OCI-M2 (cell line): Measurements from ENCODE around the gene ETHE1.

Source experiments
- DNase-seq: peaks from one replicate; lab custom pipeline; 2025; ENCODE audit not compliant: unreplicated experiment; lab: John Stamatoyannopoulos, UW

Gene ETHE1

DNA sequence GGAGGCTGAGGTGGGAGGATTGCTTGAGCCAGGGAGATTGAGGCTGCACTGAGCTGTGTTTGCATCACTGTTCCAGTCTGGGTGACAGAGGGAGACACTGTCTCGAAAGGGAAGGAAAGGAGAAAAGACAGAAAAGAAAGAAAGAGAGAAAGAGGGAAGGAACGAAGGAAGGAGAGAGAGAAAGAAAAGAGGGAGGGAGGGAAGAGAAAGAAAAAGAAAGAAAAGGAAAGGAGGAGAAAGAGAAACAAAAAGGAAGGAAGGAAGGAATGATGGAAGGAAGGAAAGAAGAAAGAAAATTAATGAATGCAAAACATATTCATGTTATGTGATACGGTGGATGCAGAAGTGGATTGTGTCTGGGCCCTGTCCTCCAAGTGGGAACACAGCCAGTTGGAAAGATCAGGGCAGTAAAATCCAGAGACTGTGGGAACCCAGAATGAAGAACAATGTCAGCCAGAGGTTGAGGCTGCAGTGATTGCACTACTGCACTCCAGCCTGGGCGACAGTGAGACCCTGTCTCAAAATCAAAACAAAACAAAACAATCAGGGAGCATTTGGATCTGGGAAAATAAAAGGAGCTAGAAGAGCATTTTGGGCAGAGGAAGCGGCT, 28.7 kb downstream of the ETHE1 start:
- no peak for DNase-seq

DNA sequence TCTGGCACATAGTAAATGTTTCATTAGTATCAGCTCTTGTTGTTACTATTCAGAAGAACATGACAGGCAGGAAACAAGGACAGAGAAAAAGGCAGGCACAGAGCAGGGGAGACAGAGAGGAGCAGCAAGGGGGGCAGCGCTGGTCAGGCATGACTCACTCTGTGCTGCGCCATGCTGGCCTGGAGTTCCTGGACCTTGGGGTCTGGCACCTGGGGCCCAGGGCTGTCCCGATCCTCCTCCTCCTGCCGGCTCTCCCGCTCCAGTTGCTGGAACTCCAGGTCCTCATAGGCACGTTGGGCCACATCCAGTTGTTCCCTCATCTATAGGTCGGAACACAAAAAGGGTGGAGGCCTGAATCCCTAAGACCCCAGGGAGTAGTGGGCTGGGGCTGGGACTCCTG, 30.0 kb downstream of the ETHE1 start:
- DNase-seq: no peak

DNA sequence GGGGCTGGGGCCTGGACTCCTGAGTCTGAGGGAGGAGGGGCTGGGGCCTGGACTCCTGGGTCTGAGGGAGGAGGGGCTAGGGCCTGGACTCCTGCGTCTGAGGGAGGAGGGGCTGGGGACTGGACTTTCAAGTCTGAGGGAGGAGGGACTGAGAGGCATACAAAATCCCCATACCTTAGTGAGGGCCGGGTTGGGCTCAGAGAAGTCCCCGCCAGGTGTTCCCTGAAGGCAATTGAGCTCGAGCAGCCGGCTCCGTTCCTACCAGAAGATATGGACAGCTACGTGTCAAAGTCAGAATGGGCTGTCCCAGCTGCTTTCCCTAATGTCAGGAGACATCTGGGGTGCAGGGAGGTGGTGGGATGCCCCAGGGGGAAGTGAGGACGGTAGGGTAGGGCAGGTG, 31.9 kb downstream of the ETHE1 start:
- no peak for DNase-seq

DNA sequence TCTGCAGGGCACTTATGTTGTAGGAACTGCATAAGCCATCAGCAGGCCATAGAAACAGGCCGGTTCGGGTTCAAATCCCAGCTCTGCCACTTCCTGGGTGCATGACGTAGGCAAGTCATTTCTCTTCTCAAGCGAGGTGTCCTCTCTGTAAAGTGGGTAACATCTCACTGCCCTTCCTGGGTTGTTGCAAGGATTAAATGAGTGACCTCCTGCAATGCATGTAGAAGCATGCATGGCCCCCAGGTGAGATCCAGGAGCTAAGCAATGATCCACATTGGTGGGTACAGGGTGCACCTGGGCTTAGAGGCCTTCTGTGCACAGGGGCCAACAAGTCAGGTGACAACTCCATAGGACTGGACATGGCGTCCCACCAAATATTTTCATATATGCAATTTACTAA, 36.2 kb downstream of the ETHE1 start:
- no peak for DNase-seq

DNA sequence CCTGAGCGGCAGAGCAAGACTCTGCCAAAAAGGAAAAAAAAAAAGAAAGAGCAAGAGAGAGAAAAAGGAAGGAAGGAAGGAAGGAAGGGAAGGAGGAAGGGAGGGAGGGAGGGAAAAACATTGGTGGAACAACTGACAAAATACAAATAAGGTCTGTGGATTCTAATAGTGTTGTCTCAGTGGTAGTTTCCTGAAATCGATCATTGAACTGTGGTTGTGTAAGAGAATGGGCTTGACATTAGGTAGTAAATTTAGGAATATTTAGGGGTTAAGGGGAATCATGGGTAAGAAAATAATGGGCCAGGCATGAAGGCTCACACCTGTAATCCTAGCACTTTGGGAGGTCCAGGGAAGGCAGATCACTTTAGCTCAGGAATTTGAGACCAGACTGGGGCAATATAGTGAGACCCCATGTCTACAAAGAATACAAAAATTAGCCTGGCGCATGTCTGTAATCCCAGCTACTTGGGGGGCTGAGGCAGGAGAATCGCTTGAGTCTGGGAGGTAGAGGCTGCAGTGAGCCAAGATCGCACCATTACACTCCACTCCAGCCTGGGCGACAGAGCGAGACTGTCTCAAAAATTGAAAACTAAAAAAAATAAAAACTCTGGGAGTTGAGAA, 36.9 kb downstream of the ETHE1 start:
- DNase-seq: no peak

DNA sequence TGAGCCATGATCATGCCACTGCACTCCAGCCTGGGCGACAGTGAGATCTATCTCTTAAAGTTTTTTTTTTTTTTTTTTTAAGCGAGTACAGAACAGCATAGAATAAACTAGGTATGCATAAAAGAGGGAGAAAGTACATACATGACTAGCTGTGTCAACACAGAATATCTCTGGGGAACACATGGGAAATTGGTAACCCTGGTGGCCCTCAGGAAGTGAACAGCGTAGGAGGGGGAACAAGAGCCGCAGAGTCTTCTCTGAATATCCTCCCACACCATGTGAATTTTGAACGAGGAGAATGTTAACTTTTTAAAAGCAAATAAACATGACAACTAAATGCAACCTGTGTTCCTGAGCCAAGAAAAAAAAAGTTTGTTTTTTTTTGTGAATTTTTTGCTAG, 37.7 kb downstream of the ETHE1 start:
- DNase-seq: no peak

DNA sequence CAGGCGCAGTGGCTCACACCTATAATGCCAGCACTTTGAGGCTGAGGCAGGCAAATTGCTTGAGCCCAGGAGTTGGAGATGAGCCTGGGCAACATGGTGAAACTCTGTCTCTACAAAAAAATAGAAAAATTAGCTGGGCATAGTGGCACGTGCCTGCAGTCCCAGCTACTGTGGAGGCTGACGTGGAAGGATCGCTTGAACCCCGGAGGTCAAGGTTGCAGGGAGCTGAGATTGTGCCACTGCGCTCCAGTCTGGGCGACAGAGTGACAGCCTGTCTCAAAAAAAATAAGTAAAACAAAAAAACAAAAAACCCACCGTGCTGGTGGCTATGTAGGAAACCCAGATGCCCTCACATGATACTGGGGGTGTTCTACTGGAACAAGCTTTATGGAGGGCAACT, 38.8 kb downstream of the ETHE1 start:
- no peak for DNase-seq

DNA sequence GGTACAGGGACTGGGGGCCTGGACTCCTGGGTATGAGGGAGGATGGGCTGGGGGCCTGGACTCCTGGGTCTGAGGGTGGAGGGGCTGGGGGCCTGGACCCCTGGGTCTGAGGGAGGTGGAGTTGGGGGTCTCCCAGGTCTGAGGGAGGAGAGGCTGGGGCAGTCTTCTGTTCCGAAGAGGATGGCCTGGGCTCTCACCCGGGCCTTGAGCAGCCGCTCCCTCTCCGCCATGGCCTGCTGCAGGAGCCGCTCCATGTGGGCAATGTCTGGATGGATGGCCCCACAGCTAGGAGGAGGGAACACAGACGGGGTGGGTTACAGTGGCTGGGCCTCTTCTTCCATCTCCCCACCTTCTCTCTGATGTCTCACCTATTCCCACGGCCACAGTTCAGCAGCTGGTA, 40.6 kb downstream of the ETHE1 start:
- DNase-seq: no peak

DNA sequence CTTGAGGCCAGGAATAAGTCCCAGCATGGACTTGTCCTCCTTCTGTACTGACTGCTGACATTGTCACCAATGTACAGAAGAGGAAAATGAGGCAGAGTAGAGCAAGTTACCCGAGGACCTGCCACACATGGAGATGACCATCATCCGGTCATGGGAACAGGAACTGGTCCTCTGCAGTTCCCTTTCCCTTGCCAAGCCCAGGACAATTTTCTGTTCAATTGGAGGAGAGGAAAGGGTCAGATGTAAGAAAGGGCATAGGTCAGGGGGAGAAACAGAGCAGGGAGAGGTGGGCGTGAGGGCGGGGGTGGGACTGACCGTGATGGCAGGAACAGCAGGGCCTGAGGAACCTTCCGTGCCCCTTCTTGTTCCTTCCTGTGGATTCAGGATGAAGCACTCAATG, 41.0 kb downstream of the ETHE1 start:
- DNase-seq: no peak

DNA sequence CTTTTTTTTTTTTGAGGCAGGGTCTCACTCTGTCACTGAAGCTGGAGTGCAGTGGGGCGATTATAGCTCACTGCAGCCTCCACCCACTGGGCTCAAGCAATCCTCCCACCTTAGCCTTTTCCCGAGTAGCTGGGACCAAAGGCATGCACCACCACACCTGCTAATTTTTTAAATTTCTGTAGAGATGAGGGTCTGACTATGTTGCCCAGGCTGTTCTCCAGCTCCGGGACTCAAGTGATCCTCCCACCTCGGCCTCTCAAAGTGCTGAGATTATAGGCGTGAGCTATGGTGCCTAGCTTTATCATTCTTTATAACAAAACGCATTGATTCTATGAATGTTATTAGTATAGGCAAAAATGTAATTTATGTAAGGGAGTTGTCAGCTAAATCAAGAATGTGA, 43.7 kb downstream of the ETHE1 start:
- DNase-seq: no peak

DNA sequence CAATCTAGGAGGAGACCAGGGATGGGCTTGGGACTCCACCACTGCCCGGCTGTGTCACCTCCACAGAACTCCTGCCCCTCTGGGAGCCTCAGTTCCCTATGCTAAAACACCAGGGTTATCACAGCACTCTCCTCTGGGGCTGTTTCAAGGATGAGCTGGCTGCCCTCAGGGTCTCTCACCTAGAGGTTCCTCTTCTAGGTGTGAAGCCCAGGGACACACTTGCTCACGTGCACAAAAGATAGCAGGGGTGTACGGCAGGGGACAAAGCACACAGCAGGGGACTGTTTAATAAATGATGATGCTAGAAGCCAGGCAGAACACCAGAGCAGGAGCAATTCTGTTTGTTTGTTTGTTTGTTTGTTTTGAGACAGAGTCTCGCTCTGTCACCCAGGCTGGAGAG, 44.8 kb downstream of the ETHE1 start:
- no peak for DNase-seq

DNA sequence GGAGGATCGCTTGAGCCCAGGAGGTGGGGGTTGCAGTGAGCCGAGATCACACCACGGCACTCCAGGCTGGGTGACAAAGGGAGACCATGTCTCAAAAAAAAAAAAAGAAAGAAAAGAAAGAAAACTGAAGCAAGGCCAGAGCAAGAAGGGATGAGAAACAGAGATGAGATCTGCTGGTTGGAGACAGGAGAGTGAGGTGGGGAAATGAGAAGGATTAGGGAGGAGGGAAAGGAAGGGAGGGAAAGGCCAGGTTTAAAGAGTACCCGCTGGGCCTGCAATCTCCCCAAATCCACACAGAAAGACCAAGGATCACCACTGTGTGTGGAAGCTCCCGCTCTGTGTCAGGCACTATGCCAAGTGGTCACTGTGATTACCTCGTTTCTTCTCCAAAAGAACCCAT, 45.3 kb downstream of the ETHE1 start:
- DNase-seq: no peak

DNA sequence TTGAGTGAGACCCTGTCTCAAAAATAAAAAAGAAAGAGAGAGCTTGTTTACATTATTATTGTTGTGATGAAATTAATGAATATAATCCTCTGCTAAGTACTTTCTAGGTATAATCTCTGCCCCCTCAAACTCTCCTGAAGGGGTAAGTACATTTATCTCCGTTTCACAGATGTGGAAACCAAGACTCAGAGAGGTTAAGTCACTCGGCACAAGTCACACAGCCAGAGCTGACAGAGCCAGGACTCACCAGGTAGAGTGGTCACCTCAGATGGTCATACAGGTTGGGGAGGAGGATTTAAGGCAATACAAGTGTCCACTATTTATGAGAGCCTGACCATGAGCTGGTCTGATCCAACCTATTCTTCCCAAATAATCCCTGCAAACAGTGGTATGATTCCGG, 46.4 kb downstream of the ETHE1 start:
- DNase-seq: no peak

DNA sequence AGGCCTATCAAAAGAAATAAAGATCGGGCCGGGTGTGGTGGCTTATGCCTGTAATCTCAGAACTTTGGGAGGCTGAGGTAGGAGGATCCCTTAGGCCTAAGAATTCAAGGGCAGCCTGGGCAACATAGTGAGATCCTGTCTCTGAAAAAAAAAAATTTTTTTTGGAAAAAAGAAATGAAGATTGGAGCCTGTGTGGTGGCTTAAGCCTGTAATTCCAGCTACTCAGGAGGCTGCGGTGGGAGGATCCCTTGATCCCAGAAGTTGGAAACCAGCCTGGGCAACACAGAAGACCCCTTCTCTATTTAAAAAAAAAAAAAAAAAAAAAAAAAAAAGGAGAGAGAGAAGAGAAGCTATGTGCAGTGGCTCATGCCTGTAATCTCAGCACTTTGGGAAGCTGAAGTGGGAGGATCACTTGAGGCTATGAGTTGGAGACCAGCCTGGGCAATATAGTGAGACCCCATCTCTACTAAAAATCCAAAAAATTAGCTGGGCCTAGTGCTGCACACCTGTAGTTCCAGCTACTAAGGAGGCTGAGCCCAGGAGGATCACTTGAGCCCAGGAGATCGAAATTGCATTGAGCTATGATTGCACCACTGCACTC, 46.9 kb downstream of the ETHE1 start:
- no peak for DNase-seq

DNA sequence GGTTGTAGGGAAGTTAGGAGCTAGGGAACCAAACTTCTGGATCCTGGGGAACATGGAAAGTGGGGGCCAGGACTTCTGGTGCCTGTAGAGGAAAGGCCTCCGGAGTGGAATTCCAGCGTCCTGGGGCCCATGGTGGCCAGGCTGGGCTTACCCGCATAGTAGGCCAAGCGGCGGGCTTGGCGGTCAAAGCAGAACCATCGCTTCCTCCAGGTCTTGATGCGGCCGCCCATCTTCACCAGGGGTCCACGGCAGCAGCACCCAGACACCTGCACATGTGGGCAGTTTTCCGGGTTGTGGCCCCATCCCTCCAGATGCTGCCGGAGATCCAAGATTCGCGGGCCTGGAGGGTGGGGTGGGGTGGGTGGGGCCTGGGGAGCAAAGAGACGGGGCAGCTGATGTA, 47.8 kb downstream of the ETHE1 start:
- no peak for DNase-seq

DNA sequence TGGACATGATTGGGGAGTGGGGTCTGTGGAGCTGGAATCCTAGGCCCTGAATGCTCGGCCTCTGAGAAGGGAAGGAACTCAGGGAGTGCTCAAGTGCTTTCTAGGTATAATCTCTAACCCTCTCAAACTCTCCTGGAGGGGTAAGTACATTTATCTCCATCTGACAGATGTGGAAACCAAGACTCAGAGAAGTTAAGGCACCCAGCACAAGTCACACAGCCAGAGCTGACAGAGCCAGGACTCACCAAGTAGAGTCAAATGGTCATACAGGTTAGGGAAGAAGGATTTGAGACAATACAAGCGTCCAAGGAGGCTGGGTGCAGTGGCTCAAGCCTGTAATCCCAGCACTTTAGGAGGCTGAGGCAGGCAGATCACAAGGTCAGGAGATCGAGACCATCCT, 48.7 kb downstream of the ETHE1 start:
- no peak for DNase-seq

DNA sequence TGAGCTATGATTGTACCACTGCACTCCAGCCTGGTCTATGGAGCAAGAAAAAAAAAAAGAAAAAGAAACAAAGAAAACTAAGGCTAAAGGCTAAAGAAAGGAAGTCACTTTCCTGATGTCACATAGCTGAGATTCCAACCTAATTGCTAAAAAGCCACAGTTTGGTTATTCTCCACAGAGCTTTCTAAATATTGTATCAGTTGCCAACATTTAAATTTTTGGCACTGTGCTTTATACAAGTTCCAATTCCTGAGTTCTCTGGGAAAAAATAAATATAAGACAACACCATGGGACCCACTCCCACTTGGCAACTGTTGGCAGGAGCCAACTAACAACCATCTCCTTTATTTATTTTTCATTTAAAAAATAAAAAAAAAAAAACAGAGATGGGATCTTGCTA, 50.4 kb downstream of the ETHE1 start:
- DNase-seq: no peak

DNA sequence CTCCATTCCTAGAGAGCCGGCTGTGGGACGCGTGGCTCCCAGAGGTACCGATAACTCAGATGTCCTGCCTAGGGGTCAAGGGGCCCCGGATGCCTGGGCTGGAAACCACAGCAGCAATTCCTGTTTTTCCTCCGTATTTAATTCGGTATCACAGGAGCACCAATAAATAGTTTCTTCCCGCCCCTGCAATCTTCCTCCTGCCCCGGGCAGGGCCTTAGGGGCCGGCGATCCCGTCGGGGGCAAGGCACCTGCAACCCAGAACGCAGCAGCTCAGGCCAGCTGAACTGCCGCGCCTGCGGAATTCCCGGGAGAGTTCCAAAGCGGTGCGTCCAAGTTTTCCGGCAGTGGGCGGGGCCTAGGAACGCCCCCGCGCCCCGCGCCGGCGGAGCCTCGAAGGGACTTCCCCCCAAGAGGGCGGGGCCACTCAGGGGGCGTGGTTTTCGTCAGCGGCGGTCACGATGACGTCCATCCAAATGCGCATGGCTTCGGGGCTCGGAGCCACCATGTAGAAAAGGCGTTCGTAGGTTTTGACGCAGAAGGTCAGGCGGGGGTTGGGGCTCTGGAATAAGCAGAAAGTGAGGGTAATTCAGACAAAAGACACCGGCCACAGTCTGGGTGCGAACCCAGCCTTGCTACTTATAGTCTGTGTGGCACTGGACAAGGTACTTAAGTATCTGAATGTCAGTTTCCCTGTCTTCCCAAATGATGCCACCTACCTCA, 51.9 kb downstream of the ETHE1 start:
- no peak for DNase-seq

DNA sequence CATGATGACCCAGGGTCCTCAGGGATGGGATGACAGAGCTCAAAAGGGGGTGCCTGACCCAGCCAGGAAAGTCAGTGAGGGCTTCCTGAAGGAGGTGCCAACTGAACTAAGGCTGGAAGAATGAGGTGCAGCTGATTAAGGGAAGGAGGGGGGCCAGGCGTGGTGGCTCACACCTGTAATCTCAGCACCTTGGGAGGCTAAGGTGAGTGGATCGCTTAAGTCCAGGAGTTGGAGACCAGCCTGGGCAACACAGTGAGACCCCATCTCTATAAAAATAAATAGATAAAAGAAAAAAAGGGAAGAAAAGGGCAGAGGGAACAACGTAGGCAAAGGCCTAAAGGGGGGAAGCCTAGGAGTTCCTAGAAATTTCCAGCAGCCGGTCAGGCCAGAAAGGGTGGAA, 52.5 kb downstream of the ETHE1 start:
- DNase-seq: no peak

DNA sequence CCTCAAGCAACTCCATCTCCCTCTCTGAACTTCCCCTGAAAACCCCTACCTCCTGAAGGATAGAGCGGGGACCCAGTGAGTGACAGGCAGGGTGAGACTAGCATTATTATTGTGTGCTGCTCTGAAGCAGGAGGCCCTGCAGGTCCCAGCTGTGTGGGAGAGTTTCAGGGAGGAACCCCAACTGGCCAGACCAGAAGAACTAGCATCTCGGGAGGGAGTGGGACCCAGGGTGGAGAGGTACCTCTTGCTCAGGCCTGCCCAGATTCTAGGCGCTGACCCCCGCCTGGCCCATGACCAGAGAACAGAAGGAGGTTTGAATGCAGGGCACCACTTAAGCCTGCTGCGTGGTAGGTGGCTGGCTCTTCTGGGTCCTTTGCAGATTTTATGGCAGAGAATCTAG, 55.9 kb downstream of the ETHE1 start:
- DNase-seq: no peak

DNA sequence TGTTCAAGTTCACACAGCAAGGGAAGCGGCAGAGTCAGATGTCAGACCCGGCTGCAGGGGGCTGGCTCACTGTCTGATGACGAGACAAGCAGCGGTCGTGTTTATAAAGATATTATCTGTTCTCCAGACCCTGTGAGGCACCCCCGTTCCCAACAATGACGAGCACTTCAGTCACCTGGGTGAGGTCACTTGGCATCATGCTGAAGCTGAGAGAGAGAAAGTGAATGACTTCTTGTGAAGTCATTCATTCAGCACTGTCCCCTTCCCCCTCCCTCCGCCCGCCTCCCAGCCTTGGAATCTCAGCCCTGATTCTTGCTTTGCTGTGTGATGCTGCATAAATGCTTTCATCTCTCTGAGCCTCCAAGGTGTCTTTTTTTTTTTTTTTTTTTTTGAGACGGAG, 56.7 kb downstream of the ETHE1 start:
- DNase-seq: no peak

DNA sequence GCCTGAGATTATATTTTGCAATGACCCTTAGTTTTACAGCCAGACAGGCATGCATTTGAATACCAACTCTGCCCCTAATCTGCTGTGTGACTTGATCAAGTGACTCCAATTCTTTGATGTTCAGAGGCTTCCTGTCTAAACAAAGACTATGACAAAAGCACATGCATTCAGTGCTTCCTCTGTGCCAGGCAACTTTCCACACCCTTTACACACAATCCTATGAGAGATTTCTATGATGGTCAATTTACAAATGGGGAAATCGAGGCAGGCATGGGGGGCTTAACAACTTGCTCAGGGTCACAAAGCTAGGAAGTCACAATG, 57.9 kb downstream of the ETHE1 start:
- no peak for DNase-seq
